GM13976 (cell line): ENCODE data around the gene GRAMD4.

Source experiments
- DNase-seq: peaks from one replicate; pipeline ENCODE4 v3.0.0; 2012; ENCODE audit warnings: low spot score
- in situ Hi-C: fragments of 300-500 bp; cut with MboI; formaldehyde crosslinking; loops from one replicate; pipeline ENCODE4 v1.12.0; 2022; ENCODE audit warnings: low sequenced_read_pairs, mixed read lengths, inconsistent platforms; ENCODE audit not compliant: unreplicated experiment
- TF ChIP-seq, protein P1 (sequence below): IDR thresholded peaks from 2 replicates; pipeline ENCODE4 v1.5.1; 2012; ENCODE audit warnings: borderline replicate concordance, mild to moderate bottlenecking; ENCODE audit not compliant: insufficient read depth; ENCODE audit errors: extremely low read depth, missing control alignments, control extremely low read depth

The GRAMD4 gene

DNA sequence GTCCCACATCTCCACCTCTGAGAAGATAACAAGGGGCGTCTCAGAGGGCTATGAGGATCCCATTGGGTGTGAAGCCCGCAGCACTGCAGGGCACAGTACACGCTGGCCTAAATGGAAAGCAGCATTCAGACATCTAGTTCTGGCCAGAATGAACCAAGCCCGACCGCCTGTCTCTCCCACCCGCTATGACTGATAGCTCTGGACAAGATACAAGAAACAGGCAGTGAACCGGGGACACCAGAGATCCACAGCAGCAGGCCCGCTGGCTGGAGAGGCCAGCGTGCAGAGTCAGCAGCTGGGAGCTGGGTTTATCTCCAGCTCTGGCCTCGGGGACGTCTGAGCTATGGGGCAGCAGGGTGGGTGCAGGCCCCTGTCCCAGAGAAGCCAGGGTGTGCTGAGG lies 108.3 kb downstream of the GRAMD4 start:
- no peak for DNase-seq
- in situ Hi-C loops: no loop called here
- TF ChIP-seq, protein P1, sequence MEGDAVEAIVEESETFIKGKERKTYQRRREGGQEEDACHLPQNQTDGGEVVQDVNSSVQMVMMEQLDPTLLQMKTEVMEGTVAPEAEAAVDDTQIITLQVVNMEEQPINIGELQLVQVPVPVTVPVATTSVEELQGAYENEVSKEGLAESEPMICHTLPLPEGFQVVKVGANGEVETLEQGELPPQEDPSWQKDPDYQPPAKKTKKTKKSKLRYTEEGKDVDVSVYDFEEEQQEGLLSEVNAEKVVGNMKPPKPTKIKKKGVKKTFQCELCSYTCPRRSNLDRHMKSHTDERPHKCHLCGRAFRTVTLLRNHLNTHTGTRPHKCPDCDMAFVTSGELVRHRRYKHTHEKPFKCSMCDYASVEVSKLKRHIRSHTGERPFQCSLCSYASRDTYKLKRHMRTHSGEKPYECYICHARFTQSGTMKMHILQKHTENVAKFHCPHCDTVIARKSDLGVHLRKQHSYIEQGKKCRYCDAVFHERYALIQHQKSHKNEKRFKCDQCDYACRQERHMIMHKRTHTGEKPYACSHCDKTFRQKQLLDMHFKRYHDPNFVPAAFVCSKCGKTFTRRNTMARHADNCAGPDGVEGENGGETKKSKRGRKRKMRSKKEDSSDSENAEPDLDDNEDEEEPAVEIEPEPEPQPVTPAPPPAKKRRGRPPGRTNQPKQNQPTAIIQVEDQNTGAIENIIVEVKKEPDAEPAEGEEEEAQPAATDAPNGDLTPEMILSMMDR: no peak
